HG03108 (cell line): Measurements from ENCODE around the gene CARD11.
"Not testable (repeated sequence)": the region's sequence is repeated elsewhere in the genome, so short reads cannot be mapped to it uniquely, and the experiment has no call there.

ENCODE experiments used
- ATAC-seq: cut with Tn5 transposase; IDR thresholded peaks from one replicate; pipeline ENCODE4 v1.9.1; 2021; ENCODE audit warnings: moderate library complexity; ENCODE audit not compliant: unreplicated experiment

The CARD11 gene

DNA sequence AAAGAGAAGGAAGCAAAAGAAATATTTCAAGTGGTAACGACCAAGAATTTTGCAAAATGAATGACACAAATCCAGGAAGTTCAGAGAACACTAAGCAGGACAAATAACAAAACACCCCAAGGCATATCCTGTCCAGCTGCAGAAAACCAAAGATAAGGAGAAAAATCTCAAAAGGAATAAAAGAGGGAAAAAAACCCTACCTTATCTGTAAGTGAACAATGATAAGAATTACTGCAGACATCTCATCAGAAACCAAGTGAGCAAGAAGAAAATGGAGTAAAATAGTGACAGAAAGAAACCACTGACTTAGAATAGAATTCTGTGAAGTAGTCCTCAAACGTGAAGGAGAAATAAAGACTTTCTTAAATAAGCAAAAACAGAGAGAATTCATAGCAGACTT is 21.8 kb downstream of the CARD11 start:
- no peak for ATAC-seq

GRCh38 chr7:3021224-3021623 is 22.4 kb downstream of the CARD11 start:
- ATAC-seq = not testable (repeated sequence)

DNA sequence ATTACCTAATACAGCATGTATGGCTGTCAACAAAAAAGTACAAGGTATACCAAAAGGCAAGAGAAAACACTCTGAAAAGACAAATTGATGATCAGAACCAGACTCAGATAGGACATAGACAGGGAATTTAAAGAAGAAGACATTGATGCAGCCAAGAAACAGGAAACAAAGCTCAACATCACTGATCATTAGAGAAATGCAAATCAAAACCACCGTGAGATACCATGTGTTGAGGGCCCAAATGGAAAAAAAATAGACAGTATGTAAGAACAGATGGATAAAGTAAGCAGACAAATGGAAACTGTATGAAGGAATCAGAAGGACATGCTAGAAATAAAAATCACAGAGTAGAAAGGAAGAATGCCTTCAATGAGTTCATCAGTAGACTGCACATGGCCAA is 23.3 kb downstream of the CARD11 start:
- no peak for ATAC-seq

DNA sequence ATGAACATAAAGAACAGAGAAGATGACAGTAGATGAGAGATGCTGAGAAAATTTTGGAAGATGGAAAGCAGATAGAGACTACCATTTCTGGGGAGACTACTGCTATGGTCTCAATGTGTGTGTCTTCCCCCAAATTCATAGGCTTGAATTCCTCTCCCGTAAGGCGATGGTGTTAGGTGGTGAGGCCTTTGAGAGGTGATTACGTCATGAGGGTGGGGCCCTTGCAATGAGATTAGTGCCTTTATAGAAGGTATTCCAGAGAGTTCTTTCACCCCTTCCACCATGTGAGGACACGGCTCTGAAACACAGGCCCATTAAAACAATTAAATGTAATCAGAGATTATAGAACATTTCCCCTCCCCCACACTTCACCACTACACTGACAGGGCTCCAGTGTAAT is 23.9 kb downstream of the CARD11 start:
- no peak for ATAC-seq

GRCh38 chr7:3013975-3014792 is 29.5 kb downstream of the CARD11 start:
- ATAC-seq = no peak

DNA sequence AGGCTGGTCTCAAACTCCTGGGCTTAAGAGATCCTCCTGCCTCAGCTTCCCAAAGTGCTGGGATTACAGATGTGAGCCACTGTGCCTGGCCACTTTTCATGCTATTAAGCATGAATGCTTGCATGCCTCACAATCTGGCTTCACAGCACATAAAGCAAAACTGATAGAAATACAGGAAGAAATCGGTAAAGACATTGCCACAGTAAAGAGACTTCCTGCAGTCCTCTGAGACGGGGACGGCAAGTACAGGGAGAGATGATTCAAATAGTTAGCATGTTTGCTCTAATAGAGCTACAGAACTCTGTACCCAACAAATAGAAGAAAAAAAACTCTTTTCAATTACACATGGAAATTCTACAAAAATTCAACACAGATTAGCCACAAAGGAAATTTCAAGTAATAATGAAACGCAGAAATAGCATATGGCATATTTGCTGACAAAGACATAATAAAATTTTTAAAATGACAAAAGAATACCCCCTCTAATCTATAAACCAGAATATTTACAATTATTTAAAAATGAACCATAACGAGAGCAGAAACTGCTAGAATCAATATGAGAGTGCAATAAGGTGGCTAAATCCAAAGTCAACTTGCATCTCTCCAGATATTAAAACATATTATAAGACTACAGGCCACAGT is 32.3 kb downstream of the CARD11 start:
- ATAC-seq = no peak

- ATAC-seq = no peak
These were observed 33.5 kb downstream of the CARD11 start for GRCh38 chr7:3010161-3010560.

- no peak for ATAC-seq
These were observed 34.6 kb downstream of the CARD11 start for GRCh38 chr7:3009086-3009485.

DNA sequence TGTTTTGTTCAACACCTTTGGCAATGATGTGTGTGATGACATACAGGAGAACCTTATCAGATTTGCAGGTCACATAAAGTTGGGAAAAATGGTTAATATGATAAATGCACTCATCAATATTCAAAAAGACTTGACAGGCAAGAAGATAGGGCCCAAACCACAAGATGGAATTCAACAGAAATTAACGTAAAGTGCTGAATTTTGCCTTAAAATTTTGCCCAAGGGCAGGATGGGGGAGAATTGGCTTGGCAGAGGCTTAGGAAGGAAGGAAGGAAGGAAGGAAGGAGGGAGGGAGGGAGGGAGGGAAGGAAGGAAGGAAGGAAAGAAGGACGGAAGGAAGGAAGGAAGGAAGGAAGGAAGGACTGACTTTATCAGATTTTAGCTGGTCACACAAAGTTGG is 35.3 kb downstream of the CARD11 start:
- ATAC-seq = no peak

DNA sequence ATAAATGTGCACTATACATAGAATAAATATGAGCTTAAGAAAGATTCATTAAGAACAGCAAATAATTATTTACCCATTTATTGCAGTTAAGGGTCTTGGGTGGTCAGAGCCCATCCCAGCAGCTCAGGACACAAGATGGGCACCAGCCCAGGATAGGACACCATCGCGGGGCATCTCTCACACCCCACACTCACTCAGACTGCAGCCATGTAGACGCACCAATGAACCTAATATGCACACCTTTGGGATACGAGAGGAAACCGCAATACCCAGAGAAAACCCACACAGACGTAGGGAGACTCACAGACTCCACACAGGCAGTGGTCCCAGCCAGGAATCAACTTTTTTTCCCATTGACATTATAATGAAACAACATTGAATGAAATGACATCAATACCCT is 36.0 kb downstream of the CARD11 start:
- no peak for ATAC-seq

DNA sequence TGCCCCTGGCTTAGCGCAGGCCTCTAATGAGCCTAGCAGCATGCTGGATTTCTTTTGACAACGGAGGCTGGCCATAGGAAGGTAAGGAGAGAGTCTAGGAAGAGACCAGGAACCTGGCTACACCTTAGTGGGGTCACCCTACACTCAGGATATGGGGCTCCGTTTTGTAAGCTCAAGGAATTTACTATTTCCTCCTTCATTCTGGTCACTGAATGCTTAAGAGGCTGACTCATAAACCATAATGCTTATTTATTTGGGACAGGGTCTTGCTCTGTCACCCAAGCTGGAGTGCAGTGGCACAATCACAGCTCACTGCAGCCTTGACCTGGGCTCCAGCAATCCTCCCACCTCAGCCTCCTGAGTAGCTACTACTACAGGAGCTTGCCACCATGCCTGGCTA is 38.4 kb downstream of the CARD11 start:
- ATAC-seq = no peak

DNA sequence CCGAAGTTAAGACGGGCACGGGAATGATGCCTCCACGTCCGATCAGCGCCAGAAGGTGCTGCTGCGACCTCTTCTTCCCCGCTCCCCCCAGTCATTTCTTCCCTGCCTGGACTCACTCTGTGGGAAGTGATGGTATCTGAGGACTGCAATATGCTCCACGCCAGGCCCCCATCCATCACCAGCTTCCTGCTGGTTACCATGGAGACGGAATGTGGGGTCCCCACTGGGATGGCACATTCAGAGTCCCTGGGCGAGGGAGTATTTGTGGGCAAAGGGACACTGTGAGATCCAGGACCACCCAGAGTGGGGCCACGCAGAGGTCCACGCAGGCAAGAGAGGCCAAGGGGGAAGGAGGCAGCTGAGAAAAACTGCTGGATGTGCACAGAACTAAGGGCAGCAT is 39.7 kb downstream of the CARD11 start:
- no peak for ATAC-seq

- ATAC-seq = no peak
These were observed 41.0 kb downstream of the CARD11 start for GRCh38 chr7:3002631-3003030.

- ATAC-seq = no peak
These were observed 43.1 kb downstream of the CARD11 start for GRCh38 chr7:3000566-3000965.

- no peak for ATAC-seq
These were observed 44.6 kb downstream of the CARD11 start for GRCh38 chr7:2999078-2999500.

DNA sequence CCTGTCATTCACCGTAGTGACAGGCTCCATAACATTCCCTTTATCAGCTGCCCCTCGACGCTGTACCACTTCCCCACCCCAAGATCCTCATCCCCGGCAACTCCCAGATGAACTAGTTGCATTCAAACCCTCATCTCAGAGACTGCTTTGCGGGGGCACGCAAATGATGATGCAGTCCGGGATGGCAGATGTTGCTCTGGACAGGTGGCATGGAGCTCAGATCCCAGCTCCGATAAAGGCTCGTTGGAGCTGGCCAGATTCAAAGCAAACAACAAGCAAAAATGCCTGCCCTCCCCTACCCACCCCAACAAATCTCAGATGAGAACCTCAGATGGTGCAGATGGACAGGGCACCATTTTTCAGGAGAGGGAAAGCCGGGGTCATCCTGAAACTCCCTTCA is 46.7 kb downstream of the CARD11 start:
- no peak for ATAC-seq

- no peak for ATAC-seq
These were observed 47.5 kb downstream of the CARD11 start for GRCh38 chr7:2996141-2996540.

DNA sequence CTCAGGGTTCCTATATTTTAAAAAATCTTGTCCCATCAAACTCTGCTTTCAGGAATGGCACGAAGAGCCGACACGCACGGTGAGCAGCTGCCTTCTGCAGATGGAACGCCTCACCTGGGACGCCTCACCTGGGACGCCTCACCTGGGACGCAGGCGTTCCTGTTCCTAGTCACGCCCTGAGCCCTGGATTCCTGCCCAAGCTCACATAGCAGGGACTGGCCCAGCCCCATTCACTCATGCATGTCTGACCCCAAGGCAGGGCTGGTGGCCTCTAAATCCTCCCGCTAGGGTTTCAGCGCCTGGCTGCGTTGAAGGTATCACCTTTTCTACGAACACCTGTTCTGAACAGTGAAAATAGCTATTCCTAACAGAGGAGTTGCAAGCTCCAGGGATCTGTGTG is 49.8 kb downstream of the CARD11 start:
- no peak for ATAC-seq

DNA sequence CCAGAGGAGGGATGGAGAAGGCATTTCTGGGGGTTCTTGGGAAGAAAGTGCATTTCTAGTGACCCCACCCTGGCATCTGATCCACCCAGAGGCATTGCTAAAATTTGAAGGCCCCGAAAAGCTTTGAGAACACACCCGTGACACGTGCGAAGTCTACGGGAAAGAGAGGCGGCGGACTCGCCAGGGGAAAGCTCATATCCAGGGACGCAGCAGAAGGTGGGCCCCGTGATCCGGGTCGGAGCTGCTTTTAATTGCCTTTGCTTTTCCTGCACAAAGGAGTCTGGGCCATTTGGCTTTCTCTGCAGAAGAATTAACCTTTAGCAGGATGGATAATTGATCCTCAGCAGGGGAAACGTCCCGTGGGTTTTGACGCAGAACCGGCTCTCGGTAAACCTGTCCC is 50.3 kb downstream of the CARD11 start:
- no peak for ATAC-seq

- no peak for ATAC-seq
These were observed 52.7 kb downstream of the CARD11 start for GRCh38 chr7:2990949-2991470.

DNA sequence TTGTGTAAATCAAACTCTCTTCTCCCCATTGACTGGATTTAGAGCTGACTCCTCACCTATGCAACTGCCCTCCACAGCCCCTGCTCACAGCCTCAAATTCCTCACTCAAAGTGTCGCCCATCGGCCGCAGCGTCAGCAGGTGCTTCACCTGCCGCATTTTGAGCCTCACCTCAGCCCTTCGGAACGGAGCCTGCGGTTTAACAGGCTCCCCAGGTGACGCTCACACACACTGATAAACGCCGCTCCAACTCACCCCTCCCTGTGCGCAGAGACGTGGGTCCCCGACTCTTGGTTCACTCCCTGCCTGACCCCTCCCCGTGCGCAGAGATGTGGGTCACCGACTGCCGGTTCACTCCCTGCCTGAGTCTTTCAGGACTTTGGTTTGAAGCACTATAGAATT is 57.1 kb downstream of the CARD11 start:
- no peak for ATAC-seq

GRCh38 chr7:2985866-2986265 is 57.8 kb downstream of the CARD11 start:
- no peak for ATAC-seq
